ENCODE measurements around the gene MDK. TPM values are rescaled to one million over a fixed set of nuclear protein-coding genes. Genes with fewer than 3 reads are reported as not detected.

Gene MDK
- 543 and 581 TPM in 2 replicates for total RNA-seq (2014; rRNA removed; shearing (Covaris generic))

GRCh38 chr11:46381048-46381818, at the start of gene MDK:
MDK (plus strand) TSS chr11:46381669; CDS start chr11:46382058, 389 bp downstream.
- DNase-seq (ENCODE audit: low read depth): no peak

- no peak for DNase-seq (ENCODE audit: low read depth)
These were observed 49.3 kb upstream of the MDK start for GRCh38 chr11:46332093-46332567.

GRCh38 chr11:46332568-46333393, 48.7 kb upstream of the MDK start:
- no peak for DNase-seq (ENCODE audit: low read depth)

GRCh38 chr11:46333394-46333947, 48.0 kb upstream of the MDK start:
- DNase-seq (ENCODE audit: low read depth): no peak

GRCh38 chr11:46334211-46334610, 47.3 kb upstream of the MDK start:
- no peak for DNase-seq (ENCODE audit: low read depth)

- DNase-seq (ENCODE audit: low read depth): no peak
These were observed 46.2 kb upstream of the MDK start for GRCh38 chr11:46335271-46335670.

GRCh38 chr11:46335890-46336562, 45.4 kb upstream of the MDK start:
- DNase-seq (ENCODE audit: low read depth): no peak

GRCh38 chr11:46336563-46337180, 44.8 kb upstream of the MDK start:
- DNase-seq (ENCODE audit: low read depth): no peak

- no peak for DNase-seq (ENCODE audit: low read depth)
These were observed 43.7 kb upstream of the MDK start for GRCh38 chr11:46337626-46338345.

- DNase-seq (ENCODE audit: low read depth): peak; percentile 38
These were observed 42.9 kb upstream of the MDK start for GRCh38 chr11:46338636-46338987.

GRCh38 chr11:46338988-46339666, 42.3 kb upstream of the MDK start:
- peak; percentile 64 for DNase-seq (ENCODE audit: low read depth)

- DNase-seq (ENCODE audit: low read depth): no peak
These were observed 41.7 kb upstream of the MDK start for GRCh38 chr11:46339816-46340215.

- DNase-seq (ENCODE audit: low read depth): no peak
These were observed 40.0 kb upstream of the MDK start for GRCh38 chr11:46341454-46341853.

GRCh38 chr11:46342239-46342638, 39.2 kb upstream of the MDK start:
- DNase-seq (ENCODE audit: low read depth): no peak

- DNase-seq (ENCODE audit: low read depth): no peak
These were observed 37.9 kb upstream of the MDK start for GRCh38 chr11:46343520-46343919.

- DNase-seq (ENCODE audit: low read depth): no peak
These were observed 36.3 kb upstream of the MDK start for GRCh38 chr11:46345131-46345597.

- DNase-seq (ENCODE audit: low read depth): no peak
These were observed 35.5 kb upstream of the MDK start for GRCh38 chr11:46345881-46346484.

GRCh38 chr11:46346886-46347636, 34.4 kb upstream of the MDK start, which contains the start of gene DGKZ:
DGKZ (plus strand) TSS chr11:46347463; CDS start chr11:46347660, 197 bp downstream.
- peak; percentile 75 for DNase-seq (ENCODE audit: low read depth)
